HCT116 (cell line): Measurements from ENCODE around the gene FLOT1. TPM values are rescaled to one million over a fixed set of nuclear protein-coding genes. Genes with fewer than 3 reads are reported as not detected.

Experiments used
- ATAC-seq: fragments of 200-7000 bp; cut with Tn5 transposase; 2 replicates; pipeline ENCODE4 v1.9.1; 2020; ENCODE audit warnings: mild to moderate bottlenecking, moderate library complexity
- BruUV-seq: library from RNA; stranded (reverse); fragments of 400-500 nt; replicated peaks from 2 replicates; lab custom pipeline; 2021; lab: Mats Ljungman, UMichigan
- CTCF ChIA-PET: fragments of 300-600 bp; sonication (Branson Sonifier 250); formaldehyde crosslinking; loops from one replicate; lab custom pipeline; 2021; ENCODE audit warnings: antibody characterized with exemption; lab: Charles Lee
- POLR2A ChIA-PET: fragments of 300-600, 350-600 bp; sonication (Branson Sonifier 250); formaldehyde crosslinking; loops from one replicate; lab custom pipeline; 2021; ENCODE audit warnings: antibody characterized with exemption; lab: Charles Lee
- RAD21 ChIA-PET, 2 experiments: fragments of 300-600 bp; sonication (Branson Sonifier 250); formaldehyde crosslinking; loops; one replicate each; lab custom pipeline; 2023; ENCODE audit warnings: low total read pairs in 2 of 2; ENCODE audit not compliant: uncharacterized antibody in 2 of 2, unreplicated experiment in 2 of 2, low non-redundant PET in 1 of 2; lab: Charles Lee
- DNase-seq: peaks from one replicate; pipeline ENCODE4 v3.0.0-alpha.2; 2010; ENCODE audit warnings: low read depth, low spot score
- H2AFZ ChIP-seq: fragments of 200-600 bp; shearing (Covaris generic), sonication (generic); 2 replicates; pipeline ENCODE4 v1.6.1; 2017; ENCODE audit warnings: low read depth, mixed run types, mixed read lengths, antibody characterized with exemption, low read length; ENCODE audit not compliant: poor library complexity, severe bottlenecking
- H3K27ac ChIP-seq: 2 replicates; pipeline ENCODE4 v1.5.1; 2012; ENCODE audit warnings: low read depth, low read length
- H3K27me3 ChIP-seq: fragments of 200-600 bp; sonication (generic); 2 replicates; pipeline ENCODE4 v1.6.1; 2016; ENCODE audit warnings: mixed run types, low read length, mixed read lengths; ENCODE audit not compliant: insufficient read depth
- H3K36me3 ChIP-seq, 2 experiments: fragments of 200-500 bp in 1 of 2; fragments of 200-600 bp in 1 of 2; sonication (Bioruptor generic) in 1 of 2; sonication (generic) in 1 of 2; 2 replicates each; pipeline versions ENCODE4 v1.5.1 to v1.6.1; 2014 to 2016; ENCODE audit warnings: low read length in 2 of 2, inconsistent platforms in 1 of 2, mixed read lengths in 1 of 2, mixed run types in 1 of 2; ENCODE audit not compliant: insufficient read depth in 2 of 2, control insufficient read depth in 1 of 2
- H3K4me1 ChIP-seq, 2 experiments: fragments of 200-600 bp in 1 of 2; sonication (generic) in 1 of 2; 2 replicates each; pipeline versions ENCODE4 v1.5.1 to v1.6.1; 2012 to 2017; ENCODE audit warnings: low read length in 2 of 2, inconsistent platforms in 1 of 2, mild to moderate bottlenecking in 1 of 2, mixed read lengths in 1 of 2, mixed run types in 1 of 2, moderate library complexity in 1 of 2; ENCODE audit not compliant: insufficient read depth in 2 of 2, control insufficient read depth in 1 of 2
- H3K4me2 ChIP-seq: fragments of 200-600 bp; sonication (generic); 2 replicates; pipeline ENCODE4 v1.6.1; 2017; ENCODE audit warnings: mixed run types, low read length, mixed read lengths
- H3K4me3 ChIP-seq, 2 experiments: fragments of 200-600 bp in 1 of 2; sonication (generic) in 1 of 2; replicated peaks in 1 of 2; 2 replicates each; pipeline ENCODE4 v1.5.1; 2011 to 2016; ENCODE audit warnings: low read length in 2 of 2, control low read depth in 1 of 2, low read depth in 1 of 2, mild to moderate bottlenecking in 1 of 2, mixed read lengths in 1 of 2, mixed run types in 1 of 2
- H3K79me2 ChIP-seq: fragments of 200-600 bp; sonication (generic); 2 replicates; pipeline ENCODE4 v1.6.1; 2017; ENCODE audit warnings: mild to moderate bottlenecking, mixed run types, low read length, moderate library complexity, mixed read lengths; ENCODE audit not compliant: insufficient read depth
- H3K9ac ChIP-seq: fragments of 200-600 bp; sonication (generic); 2 replicates; pipeline ENCODE4 v1.6.1; 2016; ENCODE audit warnings: low read length, mixed read lengths
- H3K9me2 ChIP-seq: fragments of 200-600 bp; sonication (generic), shearing (Covaris generic); 2 replicates; pipeline ENCODE4 v1.6.1; 2017; ENCODE audit warnings: mixed run types, mild to moderate bottlenecking, moderate library complexity; ENCODE audit not compliant: insufficient read depth
- H3K9me3 ChIP-seq, 2 experiments: fragments of 200-500 bp in 1 of 2; fragments of 200-600 bp in 1 of 2; sonication (Bioruptor generic) in 1 of 2; sonication (generic) in 1 of 2; 2 replicates each; pipeline ENCODE4 v1.6.1; 2014 to 2017; ENCODE audit warnings: low read length in 2 of 2, mixed read lengths in 2 of 2, inconsistent platforms in 1 of 2, low read depth in 1 of 2, mild to moderate bottlenecking in 1 of 2, mixed run types in 1 of 2, moderate library complexity in 1 of 2; ENCODE audit not compliant: control insufficient read depth in 1 of 2, insufficient read depth in 1 of 2
- H4K20me1 ChIP-seq: fragments of 200-600 bp; sonication (generic), shearing (Covaris generic); 2 replicates; pipeline ENCODE4 v1.6.1; 2017; ENCODE audit warnings: mixed run types, mild to moderate bottlenecking, moderate library complexity; ENCODE audit not compliant: insufficient read depth
- EGR1 ChIP-seq: IDR thresholded peaks from 2 replicates; pipeline ENCODE4 v1.6.1; 2012; ENCODE audit warnings: low read depth
- EZH2 ChIP-seq: fragments of 200-600 bp; sonication (generic); IDR thresholded peaks from 2 replicates; pipeline ENCODE4 v1.6.1; 2017; ENCODE audit warnings: antibody characterized with exemption, mixed run types
- EZH2phosphoT487 ChIP-seq: fragments of 200-600 bp; IDR thresholded peaks from 2 replicates; pipeline ENCODE4 v1.6.1; 2018; ENCODE audit warnings: antibody characterized with exemption, borderline replicate concordance
- JUND ChIP-seq: IDR thresholded peaks from 2 replicates; pipeline ENCODE4 v1.6.1; 2012
- RAD21 ChIP-seq: IDR thresholded peaks from 2 replicates; pipeline ENCODE4 v1.6.1; 2012; ENCODE audit warnings: low read depth, mild to moderate bottlenecking
- SP1 ChIP-seq: IDR thresholded peaks from 2 replicates; pipeline ENCODE4 v1.6.1; 2012; ENCODE audit warnings: low read depth
- ZNF274 ChIP-seq: fragments of 200-500 bp; sonication (Bioruptor generic); IDR thresholded peaks from 2 replicates; pipeline ENCODE4 v1.6.1; 2014; ENCODE audit warnings: mild to moderate bottlenecking, low read depth, low read length, inconsistent platforms
- intact Hi-C: fragments of 100-400 bp; cut with micrococcal nuclease; formaldehyde crosslinking; loops from 2 replicates; pipeline ENCODE4 v1.10.0; 2022
- total RNA-seq: library from RNA; stranded (reverse); gene quantifications from one replicate; pipeline ENCODE4 v1.2.1, GENCODE V29; 2021; ENCODE audit not compliant: unreplicated experiment
- TF ChIP-seq, protein P1 (sequence below): IDR thresholded peaks from 2 replicates; pipeline ENCODE4 v1.6.1; 2012
- TF ChIP-seq, protein P2 (sequence below), 3 experiments: fragments of 200-600 bp in 1 of 3; sonication (generic) in 1 of 3; IDR thresholded peaks in 2 of 3; conservative IDR thresholded peaks in 1 of 3; 2 replicates each; pipeline ENCODE4 v1.5.1; 2012 to 2017; ENCODE audit warnings: low read depth in 2 of 3, low read length in 2 of 3, antibody characterized with exemption in 1 of 3, borderline replicate concordance in 1 of 3, control low read depth in 1 of 3, mild to moderate bottlenecking in 1 of 3, mixed read lengths in 1 of 3, mixed run types in 1 of 3, moderate library complexity in 1 of 3; ENCODE audit not compliant: insufficient read depth in 1 of 3
- TF ChIP-seq, protein P3 (sequence below): IDR thresholded peaks from 2 replicates; pipeline ENCODE4 v1.6.1; 2012; ENCODE audit warnings: low read depth
- TF ChIP-seq, protein P4 (sequence below): IDR thresholded peaks from 2 replicates; pipeline ENCODE4 v1.6.1; 2011; ENCODE audit warnings: mild to moderate bottlenecking, low read length, moderate library complexity; ENCODE audit not compliant: insufficient replicate concordance; ENCODE audit errors: extremely low read depth

Gene FLOT1
- total RNA-seq, 1 experiment from 2014 or later, result 117 TPM

DNA sequence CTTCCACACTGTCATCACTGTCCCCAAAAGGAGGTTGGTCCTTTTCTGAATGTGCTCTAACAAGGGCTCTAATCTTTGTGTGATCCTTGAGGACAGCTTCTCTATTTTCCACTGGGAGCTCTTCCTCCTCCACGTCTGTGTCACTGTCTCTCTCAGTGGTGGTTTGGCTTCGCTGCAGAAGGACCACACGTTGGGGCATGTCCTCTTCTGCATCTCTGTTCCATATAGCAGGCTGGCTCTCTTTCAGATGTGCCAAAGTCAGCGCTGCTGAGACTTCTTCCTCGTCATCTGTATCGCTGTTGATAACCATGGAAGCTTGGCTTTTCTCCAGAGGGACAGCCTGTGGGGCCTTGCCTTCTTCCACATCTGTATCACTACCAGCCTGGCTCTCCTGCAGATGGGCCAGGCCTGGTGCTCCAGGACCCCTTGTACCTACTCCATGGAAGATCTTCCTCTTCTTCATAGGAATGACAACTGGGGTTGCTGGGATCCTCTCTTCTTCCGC is 30.0 kb downstream of the FLOT1 start:
- no peak overlapping the region for H2AFZ ChIP-seq
- no peaks in the 10 kb centered on the region for H3K9me2 ChIP-seq
- ATAC-seq (no peak), DNase-seq (no peak)
- H3K27me3 ChIP-seq, result no peaks in the 10 kb centered on the region
- H4K20me1 ChIP-seq, result no peaks in the 10 kb centered on the region
- H3K4me3 ChIP-seq, result no peak overlapping the region
- H3K9me3 ChIP-seq, result no peaks in the 10 kb centered on the region
- TF ChIP-seq EZH2, result no peak
- no peak for TF ChIP-seq EZH2phosphoT487
- TF ChIP-seq JUND, result no peak
- TF ChIP-seq, protein P1, sequence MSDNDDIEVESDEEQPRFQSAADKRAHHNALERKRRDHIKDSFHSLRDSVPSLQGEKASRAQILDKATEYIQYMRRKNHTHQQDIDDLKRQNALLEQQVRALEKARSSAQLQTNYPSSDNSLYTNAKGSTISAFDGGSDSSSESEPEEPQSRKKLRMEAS, result no peak
- ChIA-PET RAD21 (no interaction called here), CTCF (no interaction called here), POLR2A (no interaction called here)
- intact Hi-C loops, result no loop called here
- no peak overlapping the region for H3K9ac ChIP-seq
- peaks cover 7 to 21% of the 10 kb centered on the region in 2 experiments; a peak in 2 of 4 replicates for H3K36me3 ChIP-seq
- H3K79me2 ChIP-seq, result peaks cover 12% of the 10 kb centered on the region
- peaks cover 8 to 16% of the 10 kb centered on the region in 2 experiments for H3K4me1 ChIP-seq
- no peak overlapping the region for H3K27ac ChIP-seq
- BruUV-seq, result no TSS peak
- H3K4me2 ChIP-seq, result no peak overlapping the region

DNA sequence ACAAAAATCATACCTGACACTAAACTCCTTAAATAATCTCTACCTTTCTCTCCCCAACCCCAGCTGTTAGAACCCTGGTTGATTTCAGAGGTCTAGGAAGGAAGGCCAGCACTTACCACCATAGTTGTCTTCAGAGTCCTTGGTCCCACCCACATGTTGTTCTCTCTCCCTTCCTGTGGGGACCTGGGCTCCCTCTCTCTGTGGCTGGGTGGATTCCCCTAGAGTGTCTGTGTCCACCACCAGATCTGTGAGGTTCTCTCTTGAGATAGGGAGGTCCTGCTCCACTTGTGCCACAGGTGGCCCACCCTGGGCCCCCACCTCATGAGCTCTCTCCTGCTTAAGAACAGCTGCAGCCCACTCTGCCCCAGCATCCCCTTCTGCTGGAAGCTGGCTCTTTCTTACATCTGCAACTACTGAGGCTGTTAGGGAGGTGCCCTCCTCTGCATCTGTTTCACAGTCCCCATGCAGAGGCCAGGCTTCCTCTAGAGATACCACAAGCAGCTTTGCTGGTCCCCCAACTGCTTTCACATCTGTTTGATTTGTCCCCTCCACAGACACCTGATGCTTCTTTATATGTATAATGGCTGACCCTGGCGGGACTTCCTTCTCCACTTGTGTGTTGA is 30.6 kb downstream of the FLOT1 start:
- H4K20me1 ChIP-seq, result no peaks in the 10 kb centered on the region
- H3K27ac ChIP-seq, result no peak overlapping the region
- H3K27me3 ChIP-seq, result no peaks in the 10 kb centered on the region
- peaks cover 12 to 17% of the 10 kb centered on the region in 2 experiments for H3K4me1 ChIP-seq
- ATAC-seq (no peak), DNase-seq (no peak)
- BruUV-seq, result no TSS peak
- H3K79me2 ChIP-seq, result peaks cover 12% of the 10 kb centered on the region
- H2AFZ ChIP-seq, result no peak overlapping the region
- CTCF ChIA-PET, result no interaction called here
- no peaks in the 10 kb centered on the region for H3K9me3 ChIP-seq
- RAD21 ChIA-PET, result no interaction called here
- H3K9ac ChIP-seq, result no peak overlapping the region
- intact Hi-C loops, result no loop called here
- H3K9me2 ChIP-seq, result no peaks in the 10 kb centered on the region
- no peak overlapping the region for H3K4me2 ChIP-seq
- no peak overlapping the region for H3K4me3 ChIP-seq
- H3K36me3 ChIP-seq, result peaks cover 7 to 21% of the 10 kb centered on the region in 2 experiments; a peak in 2 of 4 replicates
- POLR2A ChIA-PET, result no interaction called here
- TF ChIP-seq EGR1 (no peak), RAD21 (no peak), SP1 (no peak), ZNF274 (no peak), EZH2phosphoT487 (no peak)
- TF ChIP-seq, protein P2, sequence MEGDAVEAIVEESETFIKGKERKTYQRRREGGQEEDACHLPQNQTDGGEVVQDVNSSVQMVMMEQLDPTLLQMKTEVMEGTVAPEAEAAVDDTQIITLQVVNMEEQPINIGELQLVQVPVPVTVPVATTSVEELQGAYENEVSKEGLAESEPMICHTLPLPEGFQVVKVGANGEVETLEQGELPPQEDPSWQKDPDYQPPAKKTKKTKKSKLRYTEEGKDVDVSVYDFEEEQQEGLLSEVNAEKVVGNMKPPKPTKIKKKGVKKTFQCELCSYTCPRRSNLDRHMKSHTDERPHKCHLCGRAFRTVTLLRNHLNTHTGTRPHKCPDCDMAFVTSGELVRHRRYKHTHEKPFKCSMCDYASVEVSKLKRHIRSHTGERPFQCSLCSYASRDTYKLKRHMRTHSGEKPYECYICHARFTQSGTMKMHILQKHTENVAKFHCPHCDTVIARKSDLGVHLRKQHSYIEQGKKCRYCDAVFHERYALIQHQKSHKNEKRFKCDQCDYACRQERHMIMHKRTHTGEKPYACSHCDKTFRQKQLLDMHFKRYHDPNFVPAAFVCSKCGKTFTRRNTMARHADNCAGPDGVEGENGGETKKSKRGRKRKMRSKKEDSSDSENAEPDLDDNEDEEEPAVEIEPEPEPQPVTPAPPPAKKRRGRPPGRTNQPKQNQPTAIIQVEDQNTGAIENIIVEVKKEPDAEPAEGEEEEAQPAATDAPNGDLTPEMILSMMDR (IDR thresholded peaks at IDR 0.05 in 2 of 3, conservative IDR thresholded peaks at IDR 0.05 in 1 of 3; ENCODE audit: borderline replicate concordance in 1 of 3, insufficient read depth in 1 of 3, low read depth in 2 of 3, low read length in 2 of 3), result no peak
- TF ChIP-seq, protein P3, sequence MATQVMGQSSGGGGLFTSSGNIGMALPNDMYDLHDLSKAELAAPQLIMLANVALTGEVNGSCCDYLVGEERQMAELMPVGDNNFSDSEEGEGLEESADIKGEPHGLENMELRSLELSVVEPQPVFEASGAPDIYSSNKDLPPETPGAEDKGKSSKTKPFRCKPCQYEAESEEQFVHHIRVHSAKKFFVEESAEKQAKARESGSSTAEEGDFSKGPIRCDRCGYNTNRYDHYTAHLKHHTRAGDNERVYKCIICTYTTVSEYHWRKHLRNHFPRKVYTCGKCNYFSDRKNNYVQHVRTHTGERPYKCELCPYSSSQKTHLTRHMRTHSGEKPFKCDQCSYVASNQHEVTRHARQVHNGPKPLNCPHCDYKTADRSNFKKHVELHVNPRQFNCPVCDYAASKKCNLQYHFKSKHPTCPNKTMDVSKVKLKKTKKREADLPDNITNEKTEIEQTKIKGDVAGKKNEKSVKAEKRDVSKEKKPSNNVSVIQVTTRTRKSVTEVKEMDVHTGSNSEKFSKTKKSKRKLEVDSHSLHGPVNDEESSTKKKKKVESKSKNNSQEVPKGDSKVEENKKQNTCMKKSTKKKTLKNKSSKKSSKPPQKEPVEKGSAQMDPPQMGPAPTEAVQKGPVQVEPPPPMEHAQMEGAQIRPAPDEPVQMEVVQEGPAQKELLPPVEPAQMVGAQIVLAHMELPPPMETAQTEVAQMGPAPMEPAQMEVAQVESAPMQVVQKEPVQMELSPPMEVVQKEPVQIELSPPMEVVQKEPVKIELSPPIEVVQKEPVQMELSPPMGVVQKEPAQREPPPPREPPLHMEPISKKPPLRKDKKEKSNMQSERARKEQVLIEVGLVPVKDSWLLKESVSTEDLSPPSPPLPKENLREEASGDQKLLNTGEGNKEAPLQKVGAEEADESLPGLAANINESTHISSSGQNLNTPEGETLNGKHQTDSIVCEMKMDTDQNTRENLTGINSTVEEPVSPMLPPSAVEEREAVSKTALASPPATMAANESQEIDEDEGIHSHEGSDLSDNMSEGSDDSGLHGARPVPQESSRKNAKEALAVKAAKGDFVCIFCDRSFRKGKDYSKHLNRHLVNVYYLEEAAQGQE, result no peak
- TF ChIP-seq, protein P4, sequence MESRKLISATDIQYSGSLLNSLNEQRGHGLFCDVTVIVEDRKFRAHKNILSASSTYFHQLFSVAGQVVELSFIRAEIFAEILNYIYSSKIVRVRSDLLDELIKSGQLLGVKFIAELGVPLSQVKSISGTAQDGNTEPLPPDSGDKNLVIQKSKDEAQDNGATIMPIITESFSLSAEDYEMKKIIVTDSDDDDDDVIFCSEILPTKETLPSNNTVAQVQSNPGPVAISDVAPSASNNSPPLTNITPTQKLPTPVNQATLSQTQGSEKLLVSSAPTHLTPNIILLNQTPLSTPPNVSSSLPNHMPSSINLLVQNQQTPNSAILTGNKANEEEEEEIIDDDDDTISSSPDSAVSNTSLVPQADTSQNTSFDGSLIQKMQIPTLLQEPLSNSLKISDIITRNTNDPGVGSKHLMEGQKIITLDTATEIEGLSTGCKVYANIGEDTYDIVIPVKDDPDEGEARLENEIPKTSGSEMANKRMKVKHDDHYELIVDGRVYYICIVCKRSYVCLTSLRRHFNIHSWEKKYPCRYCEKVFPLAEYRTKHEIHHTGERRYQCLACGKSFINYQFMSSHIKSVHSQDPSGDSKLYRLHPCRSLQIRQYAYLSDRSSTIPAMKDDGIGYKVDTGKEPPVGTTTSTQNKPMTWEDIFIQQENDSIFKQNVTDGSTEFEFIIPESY, result no peak
